SK-N-SH treated with all-trans-retinoic acid at 6 μM for 48 hours (cell line): ENCODE results near the gene SYT10.

Experiments used
- ISL1 ChIP-seq: fragments of 250-450 bp; sonication (Bioruptor Pico); IDR thresholded peaks from 2 replicates; pipeline ENCODE4 v2.1.2; 2022; ENCODE audit warnings: mild to moderate bottlenecking, moderate library complexity
- OSR1 ChIP-seq: fragments of 250-450 bp; sonication (Bioruptor Pico); IDR thresholded peaks from 2 replicates; pipeline ENCODE4 v1.8.0; 2022; ENCODE audit warnings: moderate library complexity, mild to moderate bottlenecking, inconsistent platforms
- RARB ChIP-seq: fragments of 250-450 bp; sonication (Bioruptor Pico); IDR thresholded peaks from 2 replicates; pipeline ENCODE4 v1.8.0; 2021; ENCODE audit warnings: mild to moderate bottlenecking, moderate library complexity
- TOX ChIP-seq: fragments of 250-450 bp; sonication (Bioruptor Pico); IDR thresholded peaks from 2 replicates; pipeline ENCODE4 v1.8.0; 2021; ENCODE audit warnings: mild to moderate bottlenecking, moderate library complexity, borderline replicate concordance
- ZNF70 ChIP-seq: fragments of 450-650 bp; formaldehyde crosslinking; IDR thresholded peaks from 2 replicates; pipeline ENCODE4 v1.5.0; 2020; ENCODE audit warnings: mild to moderate bottlenecking, moderate library complexity
- TF ChIP-seq, protein P1 (sequence below): fragments of 250-450 bp; sonication (Bioruptor Pico); IDR thresholded peaks from 2 replicates; pipeline ENCODE4 v1.8.0; 2020; ENCODE audit warnings: mild to moderate bottlenecking, moderate library complexity, borderline replicate concordance
- TF ChIP-seq, protein P2 (sequence below): fragments of 250-450 bp; sonication (Bioruptor Pico); IDR thresholded peaks from 2 replicates; pipeline ENCODE4 v1.5.1; 2020; ENCODE audit warnings: low read depth, mild to moderate bottlenecking, moderate library complexity
- TF ChIP-seq, protein P3 (sequence below): fragments of 250-450 bp; sonication (Bioruptor Pico); IDR thresholded peaks from 2 replicates; pipeline ENCODE4 v1.8.0; 2021; ENCODE audit warnings: low read depth, mild to moderate bottlenecking, moderate library complexity, borderline replicate concordance

DNA sequence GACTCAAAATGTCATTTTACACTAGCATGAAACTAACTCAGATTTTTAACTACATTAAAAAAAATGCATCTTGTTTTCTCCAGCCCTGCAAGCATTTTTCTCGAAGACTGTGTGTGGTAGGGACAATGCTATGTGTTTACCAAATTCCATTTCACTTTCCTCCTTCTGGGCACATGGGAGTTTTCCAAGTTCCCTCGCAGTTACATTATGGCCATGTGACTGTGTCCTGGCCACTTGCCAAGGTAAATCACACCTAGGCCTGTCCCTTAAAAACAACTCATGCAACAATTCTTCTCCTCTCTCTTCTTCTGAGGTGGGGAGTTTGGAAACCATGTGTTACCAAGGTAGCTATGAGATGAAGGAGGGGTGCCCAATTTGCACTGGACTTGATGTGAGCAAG lies 108.7 kb downstream of the SYT10 start:
- TF ChIP-seq ZNF70 (CRISPR knock-in tag) = no peak
- TF ChIP-seq, protein P1, sequence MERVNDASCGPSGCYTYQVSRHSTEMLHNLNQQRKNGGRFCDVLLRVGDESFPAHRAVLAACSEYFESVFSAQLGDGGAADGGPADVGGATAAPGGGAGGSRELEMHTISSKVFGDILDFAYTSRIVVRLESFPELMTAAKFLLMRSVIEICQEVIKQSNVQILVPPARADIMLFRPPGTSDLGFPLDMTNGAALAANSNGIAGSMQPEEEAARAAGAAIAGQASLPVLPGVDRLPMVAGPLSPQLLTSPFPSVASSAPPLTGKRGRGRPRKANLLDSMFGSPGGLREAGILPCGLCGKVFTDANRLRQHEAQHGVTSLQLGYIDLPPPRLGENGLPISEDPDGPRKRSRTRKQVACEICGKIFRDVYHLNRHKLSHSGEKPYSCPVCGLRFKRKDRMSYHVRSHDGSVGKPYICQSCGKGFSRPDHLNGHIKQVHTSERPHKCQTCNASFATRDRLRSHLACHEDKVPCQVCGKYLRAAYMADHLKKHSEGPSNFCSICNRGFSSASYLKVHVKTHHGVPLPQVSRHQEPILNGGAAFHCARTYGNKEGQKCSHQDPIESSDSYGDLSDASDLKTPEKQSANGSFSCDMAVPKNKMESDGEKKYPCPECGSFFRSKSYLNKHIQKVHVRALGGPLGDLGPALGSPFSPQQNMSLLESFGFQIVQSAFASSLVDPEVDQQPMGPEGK (CRISPR knock-in tag) = no peak
- TF ChIP-seq, protein P2, sequence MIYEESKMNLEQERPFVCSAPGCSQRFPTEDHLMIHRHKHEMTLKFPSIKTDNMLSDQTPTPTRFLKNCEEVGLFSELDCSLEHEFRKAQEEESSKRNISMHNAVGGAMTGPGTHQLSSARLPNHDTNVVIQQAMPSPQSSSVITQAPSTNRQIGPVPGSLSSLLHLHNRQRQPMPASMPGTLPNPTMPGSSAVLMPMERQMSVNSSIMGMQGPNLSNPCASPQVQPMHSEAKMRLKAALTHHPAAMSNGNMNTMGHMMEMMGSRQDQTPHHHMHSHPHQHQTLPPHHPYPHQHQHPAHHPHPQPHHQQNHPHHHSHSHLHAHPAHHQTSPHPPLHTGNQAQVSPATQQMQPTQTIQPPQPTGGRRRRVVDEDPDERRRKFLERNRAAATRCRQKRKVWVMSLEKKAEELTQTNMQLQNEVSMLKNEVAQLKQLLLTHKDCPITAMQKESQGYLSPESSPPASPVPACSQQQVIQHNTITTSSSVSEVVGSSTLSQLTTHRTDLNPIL (CRISPR knock-in tag) = no peak
- TF ChIP-seq, protein P3, sequence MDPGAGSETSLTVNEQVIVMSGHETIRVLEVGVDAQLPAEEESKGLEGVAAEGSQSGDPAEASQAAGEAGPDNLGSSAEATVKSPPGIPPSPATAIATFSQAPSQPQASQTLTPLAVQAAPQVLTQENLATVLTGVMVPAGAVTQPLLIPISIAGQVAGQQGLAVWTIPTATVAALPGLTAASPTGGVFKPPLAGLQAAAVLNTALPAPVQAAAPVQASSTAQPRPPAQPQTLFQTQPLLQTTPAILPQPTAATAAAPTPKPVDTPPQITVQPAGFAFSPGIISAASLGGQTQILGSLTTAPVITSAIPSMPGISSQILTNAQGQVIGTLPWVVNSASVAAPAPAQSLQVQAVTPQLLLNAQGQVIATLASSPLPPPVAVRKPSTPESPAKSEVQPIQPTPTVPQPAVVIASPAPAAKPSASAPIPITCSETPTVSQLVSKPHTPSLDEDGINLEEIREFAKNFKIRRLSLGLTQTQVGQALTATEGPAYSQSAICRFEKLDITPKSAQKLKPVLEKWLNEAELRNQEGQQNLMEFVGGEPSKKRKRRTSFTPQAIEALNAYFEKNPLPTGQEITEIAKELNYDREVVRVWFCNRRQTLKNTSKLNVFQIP = no peak
- TF ChIP-seq OSR1 (CRISPR knock-in tag) = no peak
- TF ChIP-seq TOX (CRISPR knock-in tag) = no peak
- no peak for TF ChIP-seq ISL1 (CRISPR knock-in tag)
- no peak for TF ChIP-seq RARB
